ENCODE data around the gene IFIH1.
A peak's percentile ranks its signal among the peaks of the same experiment; 100 is the strongest.

Gene IFIH1

DNA sequence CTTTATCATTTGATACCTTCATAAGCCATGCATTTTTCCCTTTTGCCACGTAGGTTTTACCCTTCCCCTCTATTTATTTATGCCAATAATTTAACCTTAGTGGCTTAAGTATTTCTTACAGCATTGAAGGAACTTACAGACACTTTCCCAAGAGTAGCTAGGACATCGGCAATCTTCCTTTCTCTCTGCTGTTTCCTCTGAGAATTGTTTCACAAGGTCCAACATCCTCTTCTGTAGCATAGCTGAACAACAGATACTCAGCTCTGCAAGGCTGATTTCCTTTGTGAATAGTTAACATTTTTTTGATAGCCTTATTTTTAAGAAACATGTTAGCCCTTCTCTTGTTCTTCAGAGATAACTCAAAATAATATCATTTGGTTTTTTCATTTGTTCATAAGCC lies 24.4 kb upstream of the IFIH1 start:
- Mint-ChIP-seq H3K9me3 (no peaks in the 10 kb centered on the region), H3K27me3 (ENCODE audit: low read depth, poor library complexity) (peaks cover 32% of the 10 kb centered on the region), H3K36me3 (ENCODE audit: low read depth) (no peaks in the 10 kb centered on the region), H3K4me1 (peaks cover 16% of the 10 kb centered on the region), H3K27ac (no peak overlapping the region), H3K4me3 (no peak overlapping the region)
- no peak for DNase-seq
- TF ChIP-seq, protein P1, sequence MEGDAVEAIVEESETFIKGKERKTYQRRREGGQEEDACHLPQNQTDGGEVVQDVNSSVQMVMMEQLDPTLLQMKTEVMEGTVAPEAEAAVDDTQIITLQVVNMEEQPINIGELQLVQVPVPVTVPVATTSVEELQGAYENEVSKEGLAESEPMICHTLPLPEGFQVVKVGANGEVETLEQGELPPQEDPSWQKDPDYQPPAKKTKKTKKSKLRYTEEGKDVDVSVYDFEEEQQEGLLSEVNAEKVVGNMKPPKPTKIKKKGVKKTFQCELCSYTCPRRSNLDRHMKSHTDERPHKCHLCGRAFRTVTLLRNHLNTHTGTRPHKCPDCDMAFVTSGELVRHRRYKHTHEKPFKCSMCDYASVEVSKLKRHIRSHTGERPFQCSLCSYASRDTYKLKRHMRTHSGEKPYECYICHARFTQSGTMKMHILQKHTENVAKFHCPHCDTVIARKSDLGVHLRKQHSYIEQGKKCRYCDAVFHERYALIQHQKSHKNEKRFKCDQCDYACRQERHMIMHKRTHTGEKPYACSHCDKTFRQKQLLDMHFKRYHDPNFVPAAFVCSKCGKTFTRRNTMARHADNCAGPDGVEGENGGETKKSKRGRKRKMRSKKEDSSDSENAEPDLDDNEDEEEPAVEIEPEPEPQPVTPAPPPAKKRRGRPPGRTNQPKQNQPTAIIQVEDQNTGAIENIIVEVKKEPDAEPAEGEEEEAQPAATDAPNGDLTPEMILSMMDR (IDR thresholded peaks at IDR 0.05): no peak

DNA sequence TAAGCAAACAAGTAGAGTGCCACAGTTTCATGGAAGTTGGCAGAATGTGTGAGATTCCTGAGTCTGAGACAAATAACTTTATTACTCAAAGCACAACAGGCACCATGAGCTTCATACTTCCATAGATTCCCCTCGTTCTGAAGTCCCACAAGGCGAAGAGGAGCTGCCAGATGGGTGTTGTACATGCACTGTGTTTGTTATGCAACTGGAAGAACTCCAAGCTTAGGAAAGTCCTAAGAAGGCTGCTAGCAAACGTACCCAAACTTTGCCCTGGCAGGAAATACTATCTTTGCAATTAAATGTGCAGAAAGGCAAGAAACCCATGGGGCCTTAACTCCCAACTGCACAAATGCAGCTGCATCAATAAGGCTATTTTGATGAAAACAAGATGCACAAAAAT lies 23.8 kb upstream of the IFIH1 start:
- TF ChIP-seq, protein P1 (IDR thresholded peaks at IDR 0.05): no peak
- Mint-ChIP-seq H3K9me3 (no peaks in the 10 kb centered on the region), H3K27ac (no peak overlapping the region), H3K4me3 (no peak overlapping the region), H3K36me3 (ENCODE audit: low read depth) (no peaks in the 10 kb centered on the region), H3K27me3 (ENCODE audit: low read depth, poor library complexity) (peaks cover 33% of the 10 kb centered on the region), H3K4me1 (peaks cover 16% of the 10 kb centered on the region)
- DNase-seq: no peak

DNA sequence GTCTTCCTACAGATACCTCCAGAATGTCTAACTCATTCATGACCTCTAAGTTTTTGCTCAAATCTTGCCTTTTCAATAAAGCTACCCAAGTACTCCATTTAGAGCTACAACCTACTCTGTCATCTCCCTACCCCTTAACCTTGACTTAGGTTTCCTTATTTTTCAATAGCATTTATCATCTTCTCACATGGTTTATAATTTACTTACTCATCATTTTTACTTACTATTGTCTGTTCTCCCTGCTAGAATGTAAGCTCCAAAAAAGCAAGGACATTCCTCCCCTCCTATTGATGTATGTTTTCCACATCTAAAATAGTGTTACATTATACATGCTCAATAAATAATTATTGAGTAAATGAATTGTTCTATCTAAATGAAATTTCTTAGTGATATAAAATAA lies 22.3 kb upstream of the IFIH1 start:
- Mint-ChIP-seq H3K9me3 (no peaks in the 10 kb centered on the region), H3K4me1 (peaks cover 16% of the 10 kb centered on the region), H3K4me3 (no peak overlapping the region), H3K27ac (no peak overlapping the region), H3K27me3 (ENCODE audit: low read depth, poor library complexity) (peaks cover 38% of the 10 kb centered on the region), H3K36me3 (ENCODE audit: low read depth) (no peaks in the 10 kb centered on the region)
- TF ChIP-seq, protein P1 (IDR thresholded peaks at IDR 0.05): no peak
- no peak for DNase-seq

DNA sequence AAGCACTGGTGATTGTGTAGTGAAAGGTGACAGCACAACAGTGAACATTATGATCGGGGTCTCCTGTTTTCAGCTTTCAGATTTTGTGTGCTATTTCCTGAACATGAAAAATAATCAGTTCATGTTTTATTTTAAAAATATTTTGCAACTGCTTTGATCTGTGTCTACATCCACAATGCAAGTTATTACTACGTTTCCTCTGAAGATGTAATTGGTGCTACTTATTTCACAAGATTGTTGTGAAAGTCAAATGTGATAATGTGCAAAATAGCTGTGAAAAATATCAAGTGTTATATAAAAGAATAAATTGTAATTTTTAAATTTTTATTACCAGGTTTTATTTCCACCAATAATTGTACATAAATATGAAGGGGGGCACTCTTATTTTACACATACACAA lies 19.4 kb upstream of the IFIH1 start:
- no peak for DNase-seq
- Mint-ChIP-seq H3K4me3 (no peak overlapping the region), H3K36me3 (ENCODE audit: low read depth) (no peaks in the 10 kb centered on the region), H3K27ac (no peak overlapping the region), H3K9me3 (no peaks in the 10 kb centered on the region), H3K27me3 (ENCODE audit: low read depth, poor library complexity) (peaks cover 37% of the 10 kb centered on the region), H3K4me1 (no peaks in the 10 kb centered on the region)
- TF ChIP-seq, protein P1 (IDR thresholded peaks at IDR 0.05): no peak

DNA sequence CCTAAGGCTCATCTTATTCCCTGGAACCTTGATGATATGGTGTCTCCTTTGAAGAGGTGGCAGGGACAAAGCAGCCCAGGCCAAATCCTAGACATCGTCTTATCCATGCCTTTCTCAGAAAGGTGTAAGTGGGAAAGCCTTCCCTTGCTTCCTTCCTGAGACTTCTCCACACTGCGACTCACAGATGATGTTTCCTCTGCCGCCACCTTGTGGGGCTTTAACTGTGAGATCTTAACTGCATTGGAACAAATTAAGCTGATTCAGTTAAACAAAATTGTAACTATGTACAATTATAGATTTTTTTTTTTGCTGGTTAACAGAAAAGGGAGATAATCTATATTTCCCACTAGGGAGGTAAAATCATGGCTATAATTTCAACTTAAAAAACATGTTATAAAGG lies 15.5 kb upstream of the IFIH1 start:
- TF ChIP-seq, protein P1 (IDR thresholded peaks at IDR 0.05): peak; percentile 32
- Mint-ChIP-seq H3K4me3 (no peak overlapping the region), H3K27me3 (ENCODE audit: low read depth, poor library complexity) (peaks cover 12% of the 10 kb centered on the region), H3K36me3 (ENCODE audit: low read depth) (no peaks in the 10 kb centered on the region), H3K4me1 (no peaks in the 10 kb centered on the region), H3K27ac (no peak overlapping the region), H3K9me3 (no peaks in the 10 kb centered on the region)
- DNase-seq: peak; percentile 16

DNA sequence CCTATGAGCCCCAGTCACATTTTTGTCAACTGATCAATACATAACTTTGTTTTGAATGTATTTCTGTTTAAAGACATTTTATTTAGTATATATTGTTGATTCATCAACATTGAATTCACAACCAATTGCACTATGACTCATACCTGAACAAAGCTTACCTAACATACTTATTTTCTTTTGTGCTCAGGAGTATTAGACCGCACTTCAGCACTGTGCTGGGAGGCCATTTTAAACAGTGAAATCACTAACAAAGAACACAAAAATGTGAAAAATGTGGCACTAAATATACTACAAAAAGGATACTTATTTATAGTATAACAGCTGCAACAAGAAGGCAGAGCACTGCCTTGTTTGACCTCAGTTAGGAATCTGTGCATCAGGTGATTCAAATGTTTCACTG lies 12.4 kb upstream of the IFIH1 start:
- TF ChIP-seq, protein P1 (IDR thresholded peaks at IDR 0.05): no peak
- no peak overlapping the region for H3K4me3 Mint-ChIP-seq
- no peaks in the 10 kb centered on the region for H3K4me1 Mint-ChIP-seq
- H3K9me3 Mint-ChIP-seq: no peaks in the 10 kb centered on the region
- no peaks in the 10 kb centered on the region for H3K36me3 Mint-ChIP-seq (ENCODE audit: low read depth)
- H3K27me3 Mint-ChIP-seq (ENCODE audit: low read depth, poor library complexity): peaks cover 6% of the 10 kb centered on the region
- DNase-seq: no peak
- no peak overlapping the region for H3K27ac Mint-ChIP-seq
